Right lobe of liver (tissue), 6 donors: ENCODE data around the gene PHOSPHO1. TPM values are rescaled to one million over a fixed set of nuclear protein-coding genes. Genes with fewer than 3 reads are reported as not detected.

ENCODE experiments used
- ATAC-seq, 4 donors: fragments of 200-7000 bp; cut with Tn5 transposase; one replicate each; pipeline ENCODE4 v1.9.1; 2020; ENCODE audit warnings: mild to moderate bottlenecking in 4 of 4, moderate library complexity in 4 of 4
- DNase-seq, 3 donors: peaks; one replicate each; pipeline ENCODE4 v3.0.0-alpha.2; 2020
- H3K27ac ChIP-seq, 3 donors: fragments of 200-600 bp; one replicate each; pipeline ENCODE4 v1.8.0; 2022
- H3K27me3 ChIP-seq, 2 donors: fragments of 200-600 bp; one replicate each; pipeline ENCODE4 v1.8.0; 2022
- H3K36me3 ChIP-seq, 4 donors: fragments of 200-600 bp; sonication (generic) in 1 of 4; one replicate each; pipeline versions ENCODE4 v1.5.1 to v1.8.0; 2017 to 2022; ENCODE audit warnings: control low read depth in 1 of 4
- H3K4me1 ChIP-seq, 4 donors: fragments of 200-600 bp; sonication (generic) in 1 of 4; one replicate each; pipeline versions ENCODE4 v1.5.1 to v1.8.0; 2017 to 2022; ENCODE audit warnings: control low read depth in 1 of 4
- H3K4me3 ChIP-seq, 3 donors: fragments of 200-600 bp; one replicate each; pipeline ENCODE4 v1.8.0; 2022
- H3K9me3 ChIP-seq, 4 donors: fragments of 200-600 bp; sonication (generic) in 1 of 4; one replicate each; pipeline versions ENCODE4 v1.5.1 to v1.8.0; 2017 to 2022; ENCODE audit warnings: control low read depth in 1 of 4
- POLR2A ChIP-seq: fragments of 450-650 bp; IDR thresholded peaks from one replicate; pipeline ENCODE4 v1.6.1; 2017; ENCODE audit warnings: antibody characterized with exemption, mild to moderate bottlenecking
- WGBS: methylation state at CpG from one replicate; pipeline ENCODE4 v1.1.6; 2018; ENCODE audit warnings: low coverage, low lambda C conversion rate; ENCODE audit not compliant: insufficient coverage; ENCODE audit errors: missing lambda C conversion rate; 5-methylcytosine and 5-hydroxymethylcytosine counted together
- intact Hi-C, 2 donors: fragments of 100-400 bp; cut with DNase I; formaldehyde crosslinking; loops; one replicate each; pipeline versions ENCODE4 v1.11.2 to v1.14.1; 2022
- total RNA-seq, 6 experiments: library from RNA; depleted of rRNA in 2 of 6; stranded (reverse); fragments of >200 nt in 2 of 6; fragmentation: NEBNext Ultra II Directional in 3 of 6; extraction: Animal tissue kit (Norgen Biotek cat#: 25700) in 3 of 6; gene quantifications; one replicate each; pipeline versions ENCODE4 v1.1.0 to v1.2.4, GENCODE V29; 2016 to 2023
- TF ChIP-seq, protein P1 (sequence below), 4 donors: fragments of 200-600 bp in 3 of 4; fragments of 450-650 bp in 1 of 4; IDR thresholded peaks; one replicate each; pipeline versions ENCODE4 v1.5.1 to v1.8.0; 2016 to 2022; ENCODE audit warnings: antibody characterized with exemption in 4 of 4, mild to moderate bottlenecking in 2 of 4
- donor health status: DM: no; HTN: yes; CAD: no.
- donor health status: DM: no; HTN: no; CAD: no.
- donor health status: DM: no; HTN: no; CAD: no.
- donor health status: DM: no; HTN: yes; CAD: no.
- donor health status: DM: no; HTN: yes; CAD: no.

Gene PHOSPHO1
- total RNA-seq, 6 experiments from 2014 or later: 0.16 to 0.71 (median 0.41) TPM; not detected in 2

DNA sequence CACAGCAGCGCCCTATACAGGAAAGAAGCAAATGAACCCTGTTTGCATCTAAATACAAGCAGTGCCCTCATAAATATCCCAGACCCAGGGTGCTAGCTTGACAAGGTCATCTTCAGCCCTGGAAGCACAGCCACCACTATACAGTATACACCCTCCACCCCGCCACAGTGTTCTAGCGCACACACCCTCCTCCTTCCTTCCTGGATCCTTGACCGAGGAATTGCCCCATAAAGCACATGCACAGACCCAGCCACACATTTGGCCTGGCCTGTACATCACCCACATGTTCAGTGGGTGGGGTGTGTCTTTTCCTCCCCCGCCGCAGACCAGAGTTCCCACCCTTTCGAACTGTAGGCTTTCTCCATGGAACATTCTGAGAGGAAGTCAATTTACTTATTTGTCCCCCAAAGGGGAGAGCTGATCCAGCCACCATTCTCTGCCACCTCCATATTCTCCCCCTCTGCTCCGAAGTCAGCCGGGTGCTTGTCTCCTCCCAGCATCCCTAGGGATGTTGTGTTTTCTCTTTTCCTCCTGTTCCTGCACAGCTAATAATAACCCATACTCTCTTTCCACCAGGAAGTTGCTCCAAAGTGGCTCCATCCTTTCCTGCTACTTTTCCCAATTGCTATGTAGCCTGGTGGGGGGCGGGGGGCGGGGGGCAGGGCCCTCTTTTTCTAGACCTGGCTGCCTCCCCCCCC, 13.5 kb downstream of the PHOSPHO1 start:
- Histone ChIP-seq H3K4me1 (no peaks in the 10 kb centered on the region), H3K9me3 (no peaks in the 10 kb centered on the region), H3K27me3 (no peaks in the 10 kb centered on the region), H3K4me3 (no peak overlapping the region), H3K36me3 (no peaks in the 10 kb centered on the region), H3K27ac (peak overlapping the region in 2 of 3 donors; percentile 24 to 33)
- intact Hi-C loops: no loop called here
- 31% methylated on average over 10 of the region's 11 CpGs for WGBS
- TF ChIP-seq, protein P1, sequence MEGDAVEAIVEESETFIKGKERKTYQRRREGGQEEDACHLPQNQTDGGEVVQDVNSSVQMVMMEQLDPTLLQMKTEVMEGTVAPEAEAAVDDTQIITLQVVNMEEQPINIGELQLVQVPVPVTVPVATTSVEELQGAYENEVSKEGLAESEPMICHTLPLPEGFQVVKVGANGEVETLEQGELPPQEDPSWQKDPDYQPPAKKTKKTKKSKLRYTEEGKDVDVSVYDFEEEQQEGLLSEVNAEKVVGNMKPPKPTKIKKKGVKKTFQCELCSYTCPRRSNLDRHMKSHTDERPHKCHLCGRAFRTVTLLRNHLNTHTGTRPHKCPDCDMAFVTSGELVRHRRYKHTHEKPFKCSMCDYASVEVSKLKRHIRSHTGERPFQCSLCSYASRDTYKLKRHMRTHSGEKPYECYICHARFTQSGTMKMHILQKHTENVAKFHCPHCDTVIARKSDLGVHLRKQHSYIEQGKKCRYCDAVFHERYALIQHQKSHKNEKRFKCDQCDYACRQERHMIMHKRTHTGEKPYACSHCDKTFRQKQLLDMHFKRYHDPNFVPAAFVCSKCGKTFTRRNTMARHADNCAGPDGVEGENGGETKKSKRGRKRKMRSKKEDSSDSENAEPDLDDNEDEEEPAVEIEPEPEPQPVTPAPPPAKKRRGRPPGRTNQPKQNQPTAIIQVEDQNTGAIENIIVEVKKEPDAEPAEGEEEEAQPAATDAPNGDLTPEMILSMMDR (IDR thresholded peaks at IDR 0.05): no peak
- no peak for TF ChIP-seq POLR2A
- DNase-seq (peak; percentile 53 to 65 (median 60)), ATAC-seq (peak; percentile 60 to 69 (median 64))

DNA sequence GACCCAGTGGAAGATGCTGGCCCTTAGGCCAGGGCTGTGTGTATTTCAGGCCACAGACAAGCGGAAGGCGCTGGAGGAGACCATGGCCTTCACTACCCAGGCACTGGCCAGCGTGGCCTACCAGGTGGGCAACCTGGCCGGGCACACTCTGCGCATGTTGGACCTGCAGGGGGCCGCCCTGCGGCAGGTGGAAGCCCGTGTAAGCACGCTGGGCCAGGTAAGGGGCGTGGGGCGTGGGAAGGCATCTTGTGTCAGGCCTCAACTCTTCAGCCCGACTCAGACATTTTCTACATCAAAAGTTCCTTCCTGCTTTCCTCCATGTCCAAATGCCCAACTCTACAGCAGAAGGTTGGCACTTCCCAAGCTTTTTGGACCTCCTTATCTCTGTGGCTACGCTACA, 14.1 kb downstream of the PHOSPHO1 start:
- ATAC-seq (no peak), DNase-seq (no peak)
- H3K36me3 ChIP-seq: no peaks in the 10 kb centered on the region
- H3K9me3 ChIP-seq: no peaks in the 10 kb centered on the region
- H3K4me1 ChIP-seq: no peaks in the 10 kb centered on the region
- 51% methylated on average over 2 of the region's 13 CpGs for WGBS
- H3K4me3 ChIP-seq: no peak overlapping the region
- intact Hi-C loops: no loop called here
- no peaks in the 10 kb centered on the region for H3K27me3 ChIP-seq
- H3K27ac ChIP-seq: peak overlapping the region in 2 of 3 donors; percentile 5 to 33
- no peak for TF ChIP-seq POLR2A
- TF ChIP-seq, protein P1 (IDR thresholded peaks at IDR 0.05): no peak

DNA sequence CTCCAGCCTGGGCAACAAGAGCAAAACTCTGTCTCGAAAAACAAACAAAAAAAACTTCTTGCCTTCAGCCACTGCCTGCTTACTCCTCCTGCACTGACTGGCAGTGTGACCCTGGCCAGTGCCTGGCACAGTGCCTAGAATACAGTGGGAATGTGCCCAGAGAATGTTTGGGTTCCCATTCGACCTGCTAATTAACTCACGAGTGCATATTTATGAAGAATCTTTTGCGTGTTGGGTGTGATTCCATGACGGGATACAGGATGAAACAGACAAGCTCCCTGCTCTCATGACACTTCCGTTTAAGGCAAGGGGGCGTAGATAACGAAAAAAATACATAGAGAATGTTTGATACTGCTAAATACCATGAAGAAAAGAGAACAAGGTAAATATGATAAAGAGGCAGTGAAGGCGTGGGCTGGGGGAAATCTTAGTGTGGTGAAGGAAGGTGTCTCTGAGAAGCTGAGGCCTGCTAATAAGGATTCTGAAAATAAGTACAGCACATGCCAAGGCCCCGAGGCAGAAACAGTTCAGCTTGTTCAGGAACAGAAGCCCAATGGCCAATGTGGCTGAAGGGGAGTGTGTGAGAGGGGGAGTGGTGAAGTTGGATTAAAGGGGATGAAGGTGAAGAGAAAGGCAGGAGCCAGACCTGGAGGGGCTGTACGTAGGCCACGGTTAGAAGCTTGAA, 15.8 kb downstream of the PHOSPHO1 start:
- Histone ChIP-seq H3K27ac (peak overlapping the region in 2 of 3 donors; percentile 17 to 40), H3K4me1 (no peaks in the 10 kb centered on the region), H3K27me3 (no peaks in the 10 kb centered on the region), H3K36me3 (no peaks in the 10 kb centered on the region), H3K9me3 (no peaks in the 10 kb centered on the region), H3K4me3 (no peak overlapping the region)
- intact Hi-C loops: no loop called here
- DNase-seq (no peak), ATAC-seq (no peak)
- no peak for TF ChIP-seq POLR2A
- 42% methylated on average over 12 of the region's 12 CpGs for WGBS

DNA sequence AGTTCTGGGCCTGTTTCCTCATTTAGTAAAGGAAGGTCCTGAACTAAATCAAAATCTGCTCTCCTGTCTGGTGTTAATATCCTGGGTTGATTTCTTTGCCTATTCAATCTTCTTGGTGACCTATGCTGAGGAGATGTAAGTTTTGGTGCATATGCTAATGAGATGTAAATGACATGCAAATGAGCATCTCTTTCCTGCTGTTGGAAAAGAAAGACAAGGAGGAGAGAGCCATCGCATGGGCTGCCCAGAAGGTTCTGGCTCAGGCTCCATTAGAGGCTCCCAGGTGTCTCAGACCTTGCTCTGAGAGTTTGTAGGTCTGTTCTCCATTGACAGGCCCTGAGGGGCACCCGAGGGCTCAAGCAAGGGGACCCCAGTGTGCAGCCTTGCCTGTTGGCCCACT, 16.7 kb downstream of the PHOSPHO1 start:
- intact Hi-C loops: no loop called here
- ATAC-seq (no peak), DNase-seq (no peak)
- no peaks in the 10 kb centered on the region for H3K27me3 ChIP-seq
- no peaks in the 10 kb centered on the region for H3K36me3 ChIP-seq
- H3K9me3 ChIP-seq: no peaks in the 10 kb centered on the region
- H3K4me1 ChIP-seq: no peaks in the 10 kb centered on the region
- WGBS: 69% methylated on average over 2 of the region's 2 CpGs
- H3K27ac ChIP-seq: peak overlapping the region in 1 of 3 donors; percentile 17
- TF ChIP-seq POLR2A: no peak
- TF ChIP-seq, protein P1 (IDR thresholded peaks at IDR 0.05): no peak
- H3K4me3 ChIP-seq: no peak overlapping the region

DNA sequence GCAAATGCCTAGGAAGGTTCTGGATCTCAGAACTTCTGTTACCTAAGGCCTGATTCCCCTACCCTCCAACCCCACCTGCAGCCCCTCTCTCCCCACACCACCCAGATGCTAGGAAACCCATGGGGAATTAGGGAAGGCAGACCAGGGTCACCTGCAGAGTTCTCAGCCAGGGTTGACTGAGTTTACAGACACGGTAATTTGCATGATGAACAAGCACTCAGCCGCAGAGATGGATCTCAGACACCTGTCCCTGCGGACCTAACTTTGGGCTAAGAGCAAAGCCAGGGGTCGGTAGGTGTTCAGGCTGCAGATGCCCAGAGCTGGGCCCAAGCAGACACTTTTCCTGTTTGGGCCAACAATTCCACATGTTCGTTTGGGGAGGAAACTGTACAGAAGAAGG, 17.2 kb downstream of the PHOSPHO1 start:
- Histone ChIP-seq H3K4me1 (no peaks in the 10 kb centered on the region), H3K4me3 (no peak overlapping the region), H3K36me3 (no peaks in the 10 kb centered on the region), H3K9me3 (no peaks in the 10 kb centered on the region), H3K27ac (no peak overlapping the region), H3K27me3 (no peaks in the 10 kb centered on the region)
- WGBS: 62% methylated on average over 4 of the region's 5 CpGs
- TF ChIP-seq, protein P1 (IDR thresholded peaks at IDR 0.05): no peak
- no peak for TF ChIP-seq POLR2A
- intact Hi-C loops: no loop called here
- DNase-seq (no peak), ATAC-seq (no peak)
